HepG2 (cell line): ENCODE results near the gene PPARA. TPM values are rescaled to one million over a fixed set of nuclear protein-coding genes. Genes with fewer than 3 reads are reported as not detected.

Experiments used
- ARID4A ChIP-seq: sonication (generic); formaldehyde crosslinking; IDR thresholded peaks from 2 replicates; pipeline ENCODE4 v1.5.0; 2020; ENCODE audit warnings: mild to moderate bottlenecking, missing genetic modification reagents, borderline replicate concordance
- ARID5B ChIP-seq: IDR thresholded peaks from 2 replicates; pipeline ENCODE4 v1.4.0; 2020; ENCODE audit warnings: mild to moderate bottlenecking, missing genetic modification reagents
- ELF3 ChIP-seq: IDR thresholded peaks from 2 replicates; pipeline ENCODE4 v1.6.1; 2016; ENCODE audit warnings: missing genetic modification reagents, missing compliant biosample characterization
- MLXIP ChIP-seq: sonication (generic); formaldehyde crosslinking; IDR thresholded peaks from 2 replicates; pipeline ENCODE4 v1.9.0; 2021; ENCODE audit warnings: missing genetic modification reagents, borderline replicate concordance
- SKI ChIP-seq: fragments of 450-650 bp; IDR thresholded peaks from one replicate; pipeline ENCODE4 v1.6.1; 2018; ENCODE audit warnings: mild to moderate bottlenecking; ENCODE audit not compliant: partially characterized antibody
- SNAI1 ChIP-seq: sonication (generic); formaldehyde crosslinking; IDR thresholded peaks from 2 replicates; pipeline ENCODE4 v1.5.0; 2020; ENCODE audit warnings: mild to moderate bottlenecking, missing genetic modification reagents, borderline replicate concordance
- SPEN ChIP-seq: sonication (generic); formaldehyde crosslinking; IDR thresholded peaks from 2 replicates; pipeline ENCODE4 v1.5.1; 2020; ENCODE audit warnings: low read depth, mild to moderate bottlenecking, missing genetic modification reagents
- ZBTB38 ChIP-seq: sonication (generic); formaldehyde crosslinking; IDR thresholded peaks from 2 replicates; pipeline ENCODE4 v1.5.1; 2020; ENCODE audit warnings: mild to moderate bottlenecking, missing genetic modification reagents
- ZNF414 ChIP-seq: sonication (generic); formaldehyde crosslinking; IDR thresholded peaks from 2 replicates; pipeline ENCODE4 v1.5.0; 2020; ENCODE audit warnings: missing genetic modification reagents
- ZNF558 ChIP-seq: sonication (generic); formaldehyde crosslinking; IDR thresholded peaks from 2 replicates; pipeline ENCODE4 v1.9.0; 2022; ENCODE audit warnings: mild to moderate bottlenecking, missing genetic modification reagents, borderline replicate concordance
- ZNF574 ChIP-seq: sonication (generic); formaldehyde crosslinking; IDR thresholded peaks from 2 replicates; pipeline ENCODE4 v1.4.0; 2020; ENCODE audit warnings: missing genetic modification reagents
- ZNF607 ChIP-seq: sonication (generic); formaldehyde crosslinking; IDR thresholded peaks from 2 replicates; pipeline ENCODE4 v1.5.1; 2020; ENCODE audit warnings: missing genetic modification reagents, mild to moderate bottlenecking, borderline replicate concordance
- ZNF891 ChIP-seq: sonication (generic); formaldehyde crosslinking; IDR thresholded peaks from 2 replicates; pipeline ENCODE4 v1.5.0; 2020; ENCODE audit warnings: mild to moderate bottlenecking, missing genetic modification reagents
- polyA plus RNA-seq, 8 experiments: library from polyadenylated mRNA; depleted of rRNA in 3 of 8; stranded (reverse) in 7 of 8; unstranded in 1 of 8; fragments of >200 nt; fragmentation: Illumina TruSeq in 4 of 8; extraction: Trizol in 4 of 8; gene quantifications; 2 replicates each; pipeline versions ENCODE4 v1.2.1 to v1.2.3, GENCODE V29; 2011 to 2016; ENCODE audit warnings: low read depth in 4 of 8, missing spikeins in 1 of 8, mixed read lengths in 1 of 8; ENCODE audit not compliant: insufficient read depth in 1 of 8
- total RNA-seq, 5 experiments: library from RNA; depleted of rRNA; stranded (reverse); fragments of >200 nt; fragmentation: Illumina TruSeq; extraction: Trizol; gene quantifications; 2 replicates each; pipeline ENCODE4 v1.2.3, GENCODE V29; 2016; ENCODE audit warnings: low read depth in 1 of 5

The PPARA gene
- total and polyA plus RNA-seq, 2 of the 13 experiments (the other 11 are each of a cell fraction or from before 2014, with no cell fraction given): 18.2 to 24.7 TPM

GRCh38 chr22:46129390-46130041 lies 20.8 kb upstream of the PPARA start (continued):
- TF ChIP-seq MLXIP (no peak), ZNF574 (CRISPR knock-in tag) (peak; percentile 35; the same call in 1 of the 2 replicates), ZNF891 (CRISPR knock-in tag) (0 out of 2 replicates have a peak, but pooled peaks have one; percentile 22), ELF3 (CRISPR knock-in tag) (peak; percentile 76), ZNF607 (0 out of 2 replicates have a peak, but pooled peaks have one; percentile 29), ARID4A (CRISPR knock-in tag) (peak; percentile 42; the same call in 1 of the 2 replicates), SKI (no peak), ZNF558 (CRISPR knock-in tag) (peak; percentile 26; the same call in 1 of the 2 replicates), ZNF414 (CRISPR knock-in tag) (no peak; the same call in 1 of the 2 replicates), ZBTB38 (CRISPR knock-in tag) (peak; percentile 63; the same call in 1 of the 2 replicates), SPEN (peak; percentile 68; the same call in 1 of the 2 replicates), ARID5B (CRISPR knock-in tag) (no peak), SNAI1 (CRISPR knock-in tag) (no peak)
